Activated CD4-positive, alpha-beta T cell treated with anti-CD3 and anti-CD28 coated beads, Interleukin-2, amount 50 U/mL, for 4 hours (primary cell): ENCODE data around the gene NUBP1.
A peak's percentile ranks its signal among the peaks of the same experiment; 100 is the strongest.
"Not testable (repeated sequence)": the region's sequence is repeated elsewhere in the genome, so short reads cannot be mapped to it uniquely, and the experiment has no call there.

Source experiments
- DNase-seq, 2 experiments: peaks; one replicate each; pipeline ENCODE4 v3.0.0-alpha.2; 2020

The NUBP1 gene

DNA sequence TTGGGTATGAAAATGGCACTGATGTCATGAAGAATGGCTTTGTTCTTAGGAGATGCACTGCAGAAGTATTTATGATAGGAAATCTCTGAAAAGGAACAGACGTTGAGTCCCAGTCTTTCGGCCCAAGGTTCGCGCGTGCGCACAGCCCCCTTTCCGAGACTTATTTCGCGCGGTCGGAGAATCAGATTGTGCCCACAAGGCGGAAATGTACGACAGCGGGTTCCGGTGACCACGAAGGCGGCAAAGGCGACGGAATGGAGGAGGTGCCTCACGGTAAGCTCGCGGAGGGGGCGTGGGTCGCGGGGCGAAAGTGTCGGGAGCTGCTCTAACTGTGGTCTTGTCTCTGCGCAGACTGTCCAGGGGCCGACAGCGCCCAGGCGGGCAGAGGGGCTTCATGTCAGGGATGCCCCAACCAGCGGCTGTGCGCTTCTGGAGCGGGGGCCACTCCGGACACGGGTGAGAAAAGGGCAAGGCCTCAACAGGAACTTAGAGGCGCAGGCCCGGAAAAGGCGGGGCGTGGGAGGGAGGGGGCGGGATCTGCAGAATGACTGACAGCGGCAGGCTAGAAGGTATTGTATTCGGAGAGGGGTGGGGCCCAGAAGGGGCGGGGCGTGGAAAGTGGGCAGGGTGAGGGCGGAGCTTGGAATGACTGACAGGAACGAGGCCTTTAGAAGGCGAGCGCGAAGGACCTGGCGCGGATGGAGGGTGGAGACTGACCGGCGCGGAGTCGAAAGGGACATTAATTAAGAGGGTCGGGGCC lies at the start of gene NUBP1:
NUBP1 (plus strand) TSS at position 233 of the 760 bp plus-strand sequence; CDS start at position 255, 22 bp downstream.
- peak; percentile 100 for DNase-seq

DNA sequence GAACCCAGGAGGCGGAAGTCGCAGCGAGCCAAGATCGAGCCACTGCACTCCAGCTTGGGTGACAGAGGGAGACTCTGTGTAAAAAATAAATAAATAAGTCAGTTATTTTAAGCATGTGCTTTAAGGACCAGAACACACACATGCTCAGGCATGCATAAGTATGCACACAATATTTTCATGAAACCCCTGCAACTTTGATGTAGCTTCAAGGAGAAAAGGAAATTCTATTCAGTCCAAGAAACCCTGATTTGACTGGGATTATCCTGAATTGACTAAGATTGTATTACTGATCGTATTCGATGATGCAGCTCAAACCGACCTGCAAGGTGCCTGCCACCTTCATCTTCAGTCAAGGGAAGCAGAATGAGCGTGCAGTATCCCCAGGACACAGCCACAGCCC lies 49.8 kb upstream of the NUBP1 start:
- no peak for DNase-seq

DNA sequence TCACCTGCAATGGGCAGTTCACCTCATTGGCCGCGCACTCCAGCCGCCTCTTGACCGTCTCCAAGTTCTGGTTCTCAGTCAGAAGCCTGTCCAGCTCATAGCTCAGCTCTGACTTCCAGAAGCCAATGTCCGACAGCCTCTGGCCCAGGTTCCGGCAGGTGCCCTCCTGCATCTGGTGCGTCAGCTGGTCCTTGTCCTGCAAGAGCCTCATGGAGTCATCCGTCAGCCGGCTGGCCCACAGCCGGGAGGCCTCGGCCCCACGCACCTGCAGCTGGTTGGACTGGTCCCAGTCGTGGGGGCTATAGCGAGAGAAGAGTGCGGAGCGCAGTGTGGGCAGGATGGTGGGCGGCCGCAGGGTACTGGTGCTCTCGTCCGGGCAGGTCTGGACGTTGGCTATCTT lies 49.3 kb upstream of the NUBP1 start:
- no peak for DNase-seq

DNA sequence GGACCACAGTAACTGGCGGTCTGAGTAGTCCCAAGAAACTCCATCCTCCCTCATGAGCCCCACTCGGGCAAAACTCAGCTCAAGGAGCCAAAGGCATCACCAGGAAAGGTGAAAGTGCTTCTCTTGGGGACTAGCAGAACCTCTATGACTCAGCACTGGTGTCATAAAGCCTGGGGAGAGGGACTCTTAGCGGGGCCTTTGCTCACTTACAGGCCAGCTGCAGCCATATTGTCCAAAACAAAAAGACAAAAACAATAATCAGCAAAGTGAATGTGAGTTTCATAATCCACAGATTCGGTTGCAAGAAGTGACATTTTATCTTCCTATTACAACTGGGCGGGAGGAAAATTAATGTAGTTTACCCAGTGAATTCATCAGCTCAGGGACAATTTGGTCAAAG lies 48.8 kb upstream of the NUBP1 start, which contains the start of gene TEKT5:
TEKT5 (minus strand) TSS at position 101 of the 400 bp plus-strand sequence; CDS start at position 44, 57 bp downstream.
- no peak for DNase-seq

DNA sequence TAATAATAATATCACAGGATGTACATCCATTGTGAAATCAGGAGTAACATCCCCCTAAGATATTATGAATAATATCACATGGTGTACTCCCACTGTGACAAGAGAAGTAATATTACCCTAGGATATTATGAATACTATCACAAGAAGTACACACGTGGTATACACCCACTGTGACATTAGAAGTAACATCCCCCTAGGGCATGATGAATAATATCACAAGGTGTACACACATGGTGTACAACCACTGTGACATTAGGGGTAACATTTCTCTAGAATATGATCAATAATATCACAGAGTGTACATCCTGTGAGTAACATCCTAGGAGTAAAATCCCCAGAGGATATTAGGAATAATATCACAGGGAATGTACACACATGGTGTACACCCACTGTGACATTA lies 43.9 kb upstream of the NUBP1 start:
- no peak for DNase-seq

DNA sequence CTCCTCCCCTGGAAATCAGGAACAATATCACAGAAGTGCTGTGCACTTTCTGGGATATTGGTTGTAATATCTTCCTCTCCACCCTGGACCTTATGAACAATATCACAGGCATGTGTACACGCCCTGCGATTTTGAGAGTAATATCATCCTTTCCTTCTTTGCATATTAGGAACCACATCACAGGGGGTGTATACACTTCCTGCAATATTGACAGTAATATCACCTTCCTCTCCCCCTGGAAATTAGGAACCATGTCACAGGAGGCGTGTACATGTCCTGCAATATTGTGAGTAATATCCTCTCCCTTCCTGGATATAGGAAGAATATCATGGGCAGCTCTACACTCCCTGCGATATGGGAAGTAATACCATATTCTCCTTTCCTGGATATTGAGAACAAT lies 34.7 kb upstream of the NUBP1 start:
- DNase-seq = no peak

DNA sequence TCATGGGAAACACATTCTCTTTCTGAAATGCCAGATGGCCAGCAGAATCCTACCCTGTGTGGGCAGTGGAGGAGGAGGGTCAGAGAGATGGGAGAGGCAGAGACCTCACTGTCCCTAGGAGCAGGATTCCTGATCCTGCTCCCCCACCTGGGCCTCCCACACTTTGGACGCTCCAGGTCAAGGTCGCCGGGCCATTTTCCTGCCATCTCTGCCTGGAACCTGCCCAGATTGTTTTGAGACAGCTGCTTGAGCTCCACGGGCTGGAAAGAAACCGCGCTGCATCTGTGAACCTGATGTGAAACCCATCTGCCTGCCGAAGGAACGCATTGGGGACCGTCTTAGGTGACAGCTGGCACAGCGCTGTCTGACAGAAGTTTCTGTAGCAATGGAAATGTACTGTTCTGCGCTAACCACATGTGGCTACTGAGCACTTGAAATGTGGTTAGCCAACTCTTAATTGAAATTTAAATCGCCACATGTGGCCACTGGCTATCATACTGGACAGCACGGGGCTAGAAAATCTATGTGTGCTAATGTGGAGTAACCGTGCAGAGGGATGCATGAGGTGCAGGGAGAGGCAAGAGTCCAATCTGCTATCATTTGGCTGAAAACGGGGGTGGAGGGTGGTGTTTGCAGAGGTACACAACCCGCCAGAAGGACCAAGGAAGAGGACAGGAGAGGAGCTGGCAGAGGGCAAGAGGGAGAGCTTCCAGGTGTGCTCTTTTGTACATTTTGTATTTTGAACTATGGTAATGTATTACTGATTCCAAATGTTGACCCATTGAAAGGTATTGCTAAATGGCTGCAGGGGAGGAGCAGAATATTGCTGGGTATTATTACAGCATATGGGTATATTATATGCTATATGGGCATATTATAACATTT lies 15.4 kb upstream of the NUBP1 start:
- DNase-seq = no peak

DNA sequence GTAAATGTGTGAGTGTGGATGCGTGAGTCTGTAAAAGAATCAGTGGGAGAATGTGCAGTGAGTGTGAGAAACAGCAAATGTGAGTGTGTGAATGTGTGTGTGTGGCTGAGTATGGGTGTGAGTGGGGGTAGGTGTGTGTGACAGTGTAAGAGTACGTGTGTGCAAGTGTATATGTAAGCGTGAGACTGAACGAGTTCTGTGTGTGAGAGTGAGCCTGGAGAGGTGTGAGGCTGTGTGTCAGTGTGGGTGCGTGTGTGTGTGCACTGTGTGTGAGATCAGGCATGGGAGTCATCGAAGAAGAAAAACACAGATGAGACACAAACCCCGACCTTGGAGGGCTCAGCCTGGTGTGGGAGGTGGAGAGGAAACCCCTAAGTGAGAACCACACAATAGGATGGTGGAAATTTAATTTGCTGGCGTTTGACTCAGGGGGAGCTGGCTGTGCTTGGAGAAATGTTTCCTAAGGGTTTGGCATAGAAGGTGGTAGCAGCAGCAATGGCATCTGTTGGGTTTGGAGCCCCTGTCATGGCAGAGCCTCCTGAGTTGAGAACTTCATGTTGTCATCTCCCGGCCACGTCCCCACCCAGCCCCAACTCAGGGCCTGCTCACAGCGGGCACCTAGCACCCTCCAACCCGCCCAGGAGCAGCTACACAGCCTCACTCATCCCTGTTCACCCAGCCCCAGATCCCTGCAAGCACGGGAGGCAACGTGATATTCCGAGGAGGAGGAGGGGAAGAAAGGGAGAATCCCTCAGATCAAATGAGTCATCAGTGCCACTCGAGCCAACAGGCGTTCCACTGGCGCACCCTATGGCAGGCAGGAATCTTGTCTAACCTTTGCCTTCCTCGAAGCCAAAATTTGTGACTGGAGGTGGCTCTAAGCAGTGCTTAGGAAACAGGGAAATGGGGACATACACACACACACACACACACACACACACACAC lies 14.3 kb upstream of the NUBP1 start:
- no peak for DNase-seq

DNA sequence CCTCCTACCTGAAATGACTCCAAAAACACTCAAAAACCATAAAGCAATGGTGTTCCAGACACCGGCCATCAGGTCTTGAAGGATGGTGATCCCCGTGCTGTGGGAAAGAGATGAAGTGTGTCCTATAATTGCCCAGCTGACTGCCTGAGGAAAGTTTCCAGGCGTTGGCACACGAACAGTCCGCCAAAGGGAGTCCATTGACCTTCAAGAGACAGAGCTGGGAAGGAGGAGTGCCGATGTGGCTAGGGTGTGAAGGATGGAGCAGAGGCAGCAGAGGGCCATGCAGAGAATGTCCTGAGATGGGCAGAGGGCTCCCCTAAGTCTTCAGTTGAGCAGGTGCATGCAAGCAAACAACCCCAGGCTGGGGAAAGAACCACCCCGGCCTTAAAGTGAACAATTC lies 11.9 kb upstream of the NUBP1 start:
- no peak for DNase-seq

DNA sequence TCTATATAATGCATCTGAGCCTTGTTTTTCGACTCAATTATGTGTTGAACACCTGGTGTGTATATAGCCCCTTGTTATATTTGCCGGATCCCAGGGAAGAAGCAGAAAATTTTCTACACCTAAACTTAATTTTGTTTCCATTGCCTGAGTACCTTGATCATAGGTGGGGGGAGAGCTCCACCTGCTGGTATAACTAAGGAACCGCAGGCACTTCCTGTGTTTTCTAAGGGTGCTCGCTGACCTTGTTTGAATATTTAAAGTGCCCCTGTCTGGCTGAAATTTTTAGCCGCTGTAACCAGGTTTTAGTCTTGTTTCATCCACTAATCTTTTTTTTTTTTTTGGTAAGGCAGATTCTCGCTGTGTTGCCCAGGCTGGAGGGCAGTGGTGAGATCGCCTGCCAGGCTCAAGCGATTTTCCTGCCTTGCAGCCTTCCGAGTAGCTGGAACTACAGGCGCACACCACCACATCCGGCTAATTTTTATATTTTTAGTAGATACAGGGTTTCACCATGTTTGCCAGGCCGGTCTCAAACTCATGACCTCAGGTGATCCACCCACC lies 6.5 kb upstream of the NUBP1 start:
- peak; percentile 51 to 58 for DNase-seq

DNA sequence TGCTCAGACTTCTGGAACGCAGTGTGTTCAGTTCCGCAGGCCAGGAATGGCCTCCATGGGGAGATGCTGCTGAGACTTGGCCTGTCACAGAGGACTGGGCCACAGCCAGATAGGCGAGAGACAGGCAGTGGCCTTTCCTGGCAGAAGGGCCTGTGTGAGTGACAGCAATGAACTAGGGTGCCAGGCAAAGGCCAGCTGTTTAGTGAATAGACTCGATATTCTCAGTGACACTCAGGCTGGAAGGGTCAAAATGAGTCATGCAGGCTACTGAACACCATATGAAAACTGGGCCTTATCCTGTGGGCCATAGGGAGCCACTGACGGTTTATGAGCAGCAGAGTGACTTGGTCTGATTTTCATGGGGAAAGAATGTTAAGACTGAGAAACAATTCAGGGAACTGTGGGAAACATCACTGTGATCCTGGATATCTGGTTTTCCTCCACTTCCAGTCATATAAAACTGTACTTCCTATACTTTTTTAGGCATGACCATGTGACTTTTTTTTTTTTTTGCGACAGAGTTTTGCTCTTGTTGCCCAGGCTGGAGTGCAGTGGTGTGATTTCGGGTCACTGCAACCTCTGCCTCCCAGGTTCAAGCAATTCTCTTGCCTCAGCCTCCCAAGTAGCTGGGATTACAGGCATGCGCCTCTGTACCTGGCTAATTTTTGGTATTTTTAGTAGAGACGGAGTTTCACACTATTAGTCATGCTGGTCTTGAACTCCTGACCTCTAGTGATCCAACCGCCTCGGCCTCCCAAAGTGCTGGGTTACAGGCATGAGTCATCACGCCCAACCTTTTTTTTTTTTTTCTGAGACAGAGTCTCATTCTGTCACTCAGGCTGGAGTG lies 5.2 kb upstream of the NUBP1 start:
- peak; percentile 24 to 34 for DNase-seq

DNA sequence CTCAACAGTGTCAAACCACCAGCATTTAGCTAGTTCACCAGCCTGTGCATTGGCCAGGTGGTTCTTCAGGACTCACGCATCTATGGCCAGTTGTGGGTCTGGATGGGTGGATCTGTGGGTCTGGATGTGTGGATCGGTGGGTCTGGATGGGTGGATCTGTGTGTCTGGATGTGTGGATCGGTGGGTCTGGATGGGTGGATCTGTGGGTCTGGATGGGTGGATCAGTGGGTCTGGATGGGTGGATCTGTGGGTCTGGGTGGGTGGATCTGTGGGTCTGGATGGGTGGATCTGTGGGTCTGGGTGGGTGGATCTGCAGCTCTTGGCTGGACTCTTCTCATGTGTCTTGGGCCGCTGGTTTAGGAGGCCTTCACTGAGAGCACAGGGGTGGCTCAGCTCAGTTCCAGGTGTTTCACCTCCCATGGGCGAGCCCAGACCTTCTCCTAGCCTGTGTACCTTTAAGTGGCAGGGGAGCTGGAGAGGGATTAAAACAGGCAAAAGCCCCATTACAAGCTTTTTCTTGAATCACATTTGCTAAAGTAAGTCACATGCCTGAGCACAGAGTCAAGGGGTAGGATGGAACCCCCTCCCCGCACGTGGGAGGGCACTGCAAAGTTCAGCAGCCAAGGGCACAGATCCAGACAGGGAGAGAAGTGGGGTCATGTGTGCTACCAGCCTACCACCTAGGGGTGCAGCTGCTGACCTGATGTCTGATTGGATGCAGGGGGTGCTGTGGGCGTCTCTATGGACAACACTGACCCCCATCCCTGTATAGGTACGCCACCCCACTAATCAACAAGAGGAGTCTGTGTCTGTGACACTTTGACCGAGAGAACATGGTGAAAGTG lies 3.4 kb upstream of the NUBP1 start:
- no peak for DNase-seq

DNA sequence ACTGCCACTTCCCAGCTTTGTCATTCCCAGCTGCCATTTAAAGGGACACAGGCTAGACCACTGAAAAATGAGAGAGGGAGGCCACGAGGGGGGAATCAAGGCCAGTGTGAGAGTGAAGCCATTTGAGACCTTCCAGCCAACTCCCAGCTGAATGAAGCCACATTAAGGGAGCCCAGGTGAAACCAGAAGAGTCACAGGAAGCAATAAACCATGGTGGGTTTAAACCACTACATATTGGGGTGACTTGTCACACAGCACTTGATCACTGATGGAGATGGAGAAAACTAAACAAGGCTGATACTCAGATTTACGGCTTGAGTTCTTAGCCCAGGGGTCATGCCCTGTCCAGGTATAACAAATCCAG lies 2.8 kb upstream of the NUBP1 start:
- no peak for DNase-seq

DNA sequence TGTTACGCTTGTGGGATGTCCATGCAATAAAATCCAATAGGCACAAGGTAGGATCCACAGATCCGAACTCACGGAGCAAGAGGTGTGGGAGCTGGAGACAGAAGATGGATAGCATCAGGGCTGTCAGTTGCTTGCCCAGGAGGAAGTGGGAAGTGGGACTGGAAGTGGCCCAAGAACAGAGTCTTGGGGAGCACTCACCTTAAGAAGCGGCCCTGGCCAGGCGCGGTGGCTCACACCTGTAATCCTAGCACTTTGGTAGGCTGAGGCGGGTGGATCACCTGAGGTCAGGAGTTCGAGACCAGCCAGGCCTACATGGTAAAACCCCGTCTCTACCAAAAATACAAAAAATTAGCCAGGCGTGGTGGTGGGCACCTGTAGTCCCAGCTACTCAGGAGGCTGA lies 2.4 kb upstream of the NUBP1 start:
- DNase-seq = not testable (repeated sequence)

DNA sequence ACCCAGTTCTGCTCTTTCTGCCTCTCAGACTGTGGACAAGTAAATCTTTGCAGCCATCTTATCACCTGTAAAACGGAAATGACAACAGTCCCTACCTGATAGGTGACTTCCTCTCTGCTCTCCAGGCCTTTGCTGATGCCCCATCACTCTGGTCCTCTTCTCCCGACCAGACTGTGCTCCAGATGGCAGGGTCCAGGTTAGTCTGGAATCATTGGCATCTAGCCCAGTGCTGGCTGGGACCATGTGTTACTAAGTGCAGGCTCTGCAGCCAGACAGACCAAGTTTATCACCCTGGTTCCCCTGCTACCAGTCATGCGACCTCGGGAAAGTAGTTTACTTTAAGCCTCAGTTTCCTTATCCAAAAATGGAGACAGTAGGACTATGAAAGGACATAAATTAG lies 1.8 kb upstream of the NUBP1 start:
- no peak for DNase-seq

DNA sequence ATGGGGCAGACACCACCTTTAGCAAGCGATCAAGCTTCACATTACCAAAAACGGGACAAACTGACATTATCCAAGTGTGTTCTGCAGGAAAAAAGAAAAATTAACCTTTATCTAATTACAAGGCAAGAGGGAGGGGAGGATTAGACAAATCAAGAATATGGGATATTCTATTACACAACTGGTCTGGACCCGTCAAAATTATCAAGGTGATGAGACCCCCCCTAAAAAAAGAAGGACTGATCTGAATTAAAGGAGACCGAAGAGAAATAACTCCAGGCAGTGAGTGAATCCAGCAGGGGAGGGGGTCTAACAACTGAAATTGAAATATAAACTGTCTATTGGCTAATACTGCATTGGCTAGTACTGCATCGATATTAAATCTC lies 424 bp upstream of the NUBP1 start:
- DNase-seq = no peak

DNA sequence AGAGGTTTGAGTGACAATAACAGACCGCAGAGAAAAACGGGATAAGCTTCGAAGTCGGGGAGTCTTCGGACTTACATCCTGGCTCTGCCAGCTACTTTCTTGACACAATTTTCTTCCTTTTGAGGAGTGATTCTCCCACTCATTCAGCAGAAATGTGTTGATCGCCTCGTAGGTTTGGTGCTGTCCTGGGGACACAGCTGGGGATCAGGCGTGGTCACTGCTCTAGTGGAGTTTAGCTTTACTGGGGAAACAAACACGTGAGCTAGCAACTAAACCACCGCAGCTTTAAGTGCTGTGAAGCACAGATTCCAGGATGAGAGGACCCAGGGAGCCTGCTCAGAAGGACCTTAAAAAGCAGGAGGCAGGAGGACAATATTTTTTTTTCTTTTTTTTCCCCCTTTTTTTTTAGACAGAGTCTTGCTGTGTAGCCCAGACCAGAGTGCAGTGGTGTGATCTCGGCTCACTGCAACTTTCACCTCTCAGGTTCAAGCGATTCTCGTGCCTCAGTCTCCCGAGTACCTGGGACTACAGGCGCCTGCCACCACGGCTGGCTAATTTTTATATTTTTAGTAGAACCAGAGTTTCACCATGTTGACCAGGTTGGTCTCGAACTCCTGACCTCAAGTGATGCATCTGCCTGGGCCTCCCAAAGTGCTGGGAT lies 858 bp downstream of the NUBP1 start:
- no peak for DNase-seq

DNA sequence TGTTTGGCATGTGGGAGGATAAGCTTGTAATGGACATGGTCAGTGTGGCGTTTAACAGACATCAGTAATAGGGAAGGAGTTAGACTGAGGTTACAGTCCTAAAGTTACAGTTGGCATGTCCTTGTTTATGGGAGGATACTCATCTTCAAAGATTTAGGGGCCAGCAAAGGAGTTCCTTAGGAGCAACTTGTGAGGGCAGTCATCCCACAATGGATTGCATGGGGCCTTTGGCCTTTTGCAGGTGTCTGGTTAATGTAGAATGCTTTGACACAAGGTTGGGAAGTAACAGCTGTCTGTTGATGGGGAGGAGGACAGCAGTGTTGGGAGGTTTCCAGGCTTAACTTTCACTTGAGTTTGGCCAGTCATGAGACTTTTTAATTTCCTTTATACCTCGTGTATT lies 2.2 kb downstream of the NUBP1 start:
- DNase-seq = no peak

DNA sequence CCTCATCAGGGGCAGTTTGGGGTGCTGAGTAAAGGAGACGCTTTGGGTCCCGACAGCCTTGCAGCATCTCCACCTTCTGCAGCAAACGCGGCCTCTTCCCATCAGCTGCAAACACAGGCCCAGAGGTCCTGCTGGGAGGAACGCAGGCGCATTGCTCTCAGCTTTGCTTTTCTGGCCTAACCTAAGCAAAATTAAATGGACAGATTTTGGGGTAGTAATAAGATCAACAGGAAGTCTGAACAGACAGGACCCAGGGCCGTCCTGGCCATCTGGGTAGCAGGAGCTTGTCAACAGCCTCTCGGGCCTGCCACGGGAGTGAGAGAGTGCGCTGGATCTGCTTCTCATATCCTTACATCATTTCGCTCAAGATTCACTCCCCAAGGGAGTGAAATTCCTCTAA lies 7.2 kb downstream of the NUBP1 start:
- no peak for DNase-seq

DNA sequence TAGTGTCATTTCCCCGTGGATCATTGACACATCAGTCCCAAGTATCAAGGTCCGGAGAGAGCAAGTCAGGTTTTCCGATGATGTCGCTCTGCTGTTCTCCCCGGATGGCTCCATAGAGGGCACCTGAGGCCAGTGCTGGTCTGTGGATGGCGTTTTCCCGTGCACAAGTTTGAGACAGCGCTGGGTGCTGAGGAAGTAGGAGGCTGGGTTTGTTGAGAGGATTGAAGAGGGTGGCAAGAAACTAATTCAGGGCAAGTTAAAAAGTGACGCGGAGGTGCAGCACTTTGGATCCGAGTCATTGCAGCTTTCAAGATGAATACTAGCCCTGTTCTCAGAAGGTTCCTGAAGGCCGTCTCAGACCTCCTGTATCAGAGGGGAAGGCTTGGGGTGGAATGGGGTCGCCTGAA lies 7.7 kb downstream of the NUBP1 start:
- no peak for DNase-seq
